ENCODE results near the gene PACRG. TPM values are rescaled to one million over a fixed set of nuclear protein-coding genes. Genes with fewer than 3 reads are reported as not detected.

Gene PACRG
- total and polyA plus RNA-seq, 10 of the 15 experiments (the other 5 are each of a cell fraction or from before 2014, with no cell fraction given): not detected

- no peaks in the 10 kb centered on the region for H4K20me1 ChIP-seq (ENCODE audit: control insufficient read depth, insufficient read depth)
- intact Hi-C loops (cut with micrococcal nuclease; ENCODE audit: unreplicated experiment) (no loop called here), in situ Hi-C loops (cut with MboI) (no loop called here)
- H3K27ac ChIP-seq (ENCODE audit: control insufficient read depth, insufficient read depth): no peak overlapping the region
- BruUV-seq (replicated peaks): no TSS peak
- DNase-seq (ENCODE audit: low read depth, low spot score) (no peak), FAIRE-seq (no peak), ATAC-seq (no peak)
- POLR2A ChIA-PET: no interaction called here
- no peak overlapping the region for H2AFZ ChIP-seq (ENCODE audit: control insufficient read depth, low read depth, low read length)
- CTCF ChIA-PET: no interaction called here
- no peaks in the 10 kb centered on the region for H3K4me1 ChIP-seq (ENCODE audit: control insufficient read depth, insufficient read depth, low read length)
- H3K79me2 ChIP-seq (ENCODE audit: control insufficient read depth, insufficient read depth, low read length): no peaks in the 10 kb centered on the region
- H3K27me3 ChIP-seq (replicated peaks in 1 of 2; ENCODE audit: control insufficient read depth in 2 of 2, insufficient read depth in 2 of 2, low read length in 1 of 2): no peaks in the 10 kb centered on the region
- no peak overlapping the region for H3K9ac ChIP-seq (ENCODE audit: control insufficient read depth, insufficient read depth, low read length)
- H3K4me2 ChIP-seq (ENCODE audit: control insufficient read depth, insufficient read depth): no peak overlapping the region
- SMC1A ChIA-PET (ENCODE audit: uncharacterized antibody, unreplicated experiment): no interaction called here
- 46% methylated on average over 7 of the region's 7 CpGs for WGBS (ENCODE audit: insufficient coverage, insufficient replicate concordance, low lambda C conversion rate, missing lambda C conversion rate)
- H3K9me3 ChIP-seq (replicated peaks; ENCODE audit: control insufficient read depth, insufficient read depth, low read length): no peaks in the 10 kb centered on the region
- H3K4me3 ChIP-seq: no peak overlapping the region
- RAD21 ChIA-PET (ENCODE audit: unreplicated experiment): no interaction called here
- no peaks in the 10 kb centered on the region for H3K36me3 ChIP-seq (ENCODE audit: control insufficient read depth in 2 of 2, insufficient read depth in 2 of 2, low read length in 1 of 2)
- no peak for TF ChIP-seq SREBF1 (IDR thresholded peaks at IDR 0.05; ENCODE audit: low read length)
- no peak for TF ChIP-seq IRF3 (IDR thresholded peaks at IDR 0.05)
- no peak for TF ChIP-seq TARDBP (IDR thresholded peaks at IDR 0.05; ENCODE audit: borderline replicate concordance)
- TF ChIP-seq BCL3 (IDR thresholded peaks at IDR 0.05; ENCODE audit: borderline replicate concordance, insufficient read depth, low read depth, low read length, poor library complexity, severe bottlenecking): no peak
- no peak for TF ChIP-seq CHD2 (IDR thresholded peaks at IDR 0.05; ENCODE audit: borderline replicate concordance, low read depth, low read length)
- TF ChIP-seq NFIC (IDR thresholded peaks at IDR 0.05; ENCODE audit: low read depth, low read length): no peak
- no peak for TF ChIP-seq BCLAF1 (IDR thresholded peaks at IDR 0.05)
- TF ChIP-seq ATF2 (IDR thresholded peaks at IDR 0.05; ENCODE audit: low read length): no peak
- TF ChIP-seq SIX5 (IDR thresholded peaks at IDR 0.05; ENCODE audit: low read depth, low read length, severe bottlenecking): no peak
- TF ChIP-seq USF1 (IDR thresholded peaks at IDR 0.05; ENCODE audit: borderline replicate concordance, extremely low read length, insufficient read depth, low read depth, low read length): no peak
- TF ChIP-seq TBL1XR1 (IDR thresholded peaks at IDR 0.05; ENCODE audit: low read depth, low read length): no peak
- no peak for TF ChIP-seq NBN (IDR thresholded peaks at IDR 0.05)
- TF ChIP-seq IRF5 (IDR thresholded peaks at IDR 0.05; ENCODE audit: borderline replicate concordance): no peak
- no peak for TF ChIP-seq SIN3A (IDR thresholded peaks at IDR 0.05; ENCODE audit: low read depth, low read length)
- no peak for TF ChIP-seq CHD1 (IDR thresholded peaks at IDR 0.05; ENCODE audit: low read depth, low read length)
- TF ChIP-seq ETV6 (conservative IDR thresholded peaks at IDR 0.05 in 1 of 2, IDR thresholded peaks at IDR 0.05 in 1 of 2; ENCODE audit: borderline replicate concordance in 1 of 2, low read depth in 1 of 2): no peak
- no peak for TF ChIP-seq YBX1 (IDR thresholded peaks at IDR 0.05)
Measured at GRCh38 chr6:163092876-163093275, 365.1 kb downstream of the PACRG start.
